ENCODE data around the gene SMOC1. TPM values are rescaled to one million over a fixed set of nuclear protein-coding genes. Genes with fewer than 3 reads are reported as not detected.
A peak's percentile ranks its signal among the peaks of the same experiment; 100 is the strongest.

The SMOC1 gene
- total RNA-seq, 1 donor from 2014 or later = 0.22 TPM

DNA sequence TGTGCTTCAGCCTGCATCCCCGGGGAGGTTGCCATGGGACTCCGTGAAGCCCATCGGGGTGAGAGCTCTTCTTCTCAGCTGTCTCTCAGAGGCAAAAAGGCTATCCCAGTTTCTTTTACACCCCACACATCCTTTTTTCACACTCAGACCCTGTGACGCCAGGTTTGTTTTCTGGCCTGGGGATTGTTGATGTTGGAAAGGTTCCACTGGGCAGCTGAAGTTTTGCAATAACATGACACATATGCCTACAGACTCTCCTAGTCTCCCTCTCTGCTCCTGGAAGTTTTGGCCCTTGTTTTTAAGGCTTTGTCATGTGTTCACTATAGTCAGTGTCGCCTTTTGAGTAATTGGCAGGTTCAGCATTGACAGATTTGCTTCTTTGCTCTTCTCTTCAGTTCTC, 118.6 kb downstream of the SMOC1 start:
- intact Hi-C loops (cut with DNase I) = no loop called here
- no peak for DNase-seq (ENCODE audit: low spot score)

DNA sequence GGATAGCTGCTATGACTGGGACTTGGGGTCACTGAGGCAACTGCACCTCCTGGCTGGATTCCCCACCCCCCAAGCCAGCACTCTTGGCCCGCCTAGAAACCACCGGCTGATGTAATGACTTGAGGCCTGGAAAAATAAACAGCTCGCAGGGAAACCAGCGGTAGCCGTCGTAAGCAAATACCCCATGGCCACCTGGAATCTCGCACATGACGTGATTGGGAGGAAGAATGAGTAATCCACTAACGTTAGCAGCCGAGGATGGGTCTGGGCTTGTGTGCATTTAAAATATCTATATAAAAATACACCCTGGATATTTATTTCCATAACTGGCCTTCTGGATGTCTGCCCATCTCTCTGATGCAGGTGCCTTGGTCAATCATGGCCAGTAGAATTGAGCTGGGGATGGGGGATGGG, 120.1 kb downstream of the SMOC1 start:
- no peak for DNase-seq (ENCODE audit: low spot score)
- intact Hi-C loops (cut with DNase I) = no loop called here

DNA sequence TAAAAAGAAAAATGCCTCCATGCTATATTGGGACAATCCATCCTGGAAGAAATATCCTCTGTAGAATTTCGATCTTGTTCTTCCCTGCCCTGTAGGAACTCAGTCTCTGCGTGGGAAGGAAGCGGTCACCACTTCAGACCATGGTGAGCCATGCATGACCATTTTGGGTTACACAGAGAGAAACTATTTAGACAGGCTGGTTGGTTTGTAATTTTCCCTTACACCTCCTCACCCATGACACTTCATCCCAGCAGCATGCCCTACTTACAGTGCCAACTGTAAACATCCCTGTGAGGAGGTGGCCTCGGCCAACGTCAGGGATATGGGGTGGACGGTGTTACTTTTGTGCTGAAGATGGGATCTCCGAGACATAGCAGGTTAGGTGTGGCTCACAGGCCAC, 121.4 kb downstream of the SMOC1 start:
- intact Hi-C loops (cut with DNase I) = no loop called here
- DNase-seq (ENCODE audit: low spot score) = no peak

DNA sequence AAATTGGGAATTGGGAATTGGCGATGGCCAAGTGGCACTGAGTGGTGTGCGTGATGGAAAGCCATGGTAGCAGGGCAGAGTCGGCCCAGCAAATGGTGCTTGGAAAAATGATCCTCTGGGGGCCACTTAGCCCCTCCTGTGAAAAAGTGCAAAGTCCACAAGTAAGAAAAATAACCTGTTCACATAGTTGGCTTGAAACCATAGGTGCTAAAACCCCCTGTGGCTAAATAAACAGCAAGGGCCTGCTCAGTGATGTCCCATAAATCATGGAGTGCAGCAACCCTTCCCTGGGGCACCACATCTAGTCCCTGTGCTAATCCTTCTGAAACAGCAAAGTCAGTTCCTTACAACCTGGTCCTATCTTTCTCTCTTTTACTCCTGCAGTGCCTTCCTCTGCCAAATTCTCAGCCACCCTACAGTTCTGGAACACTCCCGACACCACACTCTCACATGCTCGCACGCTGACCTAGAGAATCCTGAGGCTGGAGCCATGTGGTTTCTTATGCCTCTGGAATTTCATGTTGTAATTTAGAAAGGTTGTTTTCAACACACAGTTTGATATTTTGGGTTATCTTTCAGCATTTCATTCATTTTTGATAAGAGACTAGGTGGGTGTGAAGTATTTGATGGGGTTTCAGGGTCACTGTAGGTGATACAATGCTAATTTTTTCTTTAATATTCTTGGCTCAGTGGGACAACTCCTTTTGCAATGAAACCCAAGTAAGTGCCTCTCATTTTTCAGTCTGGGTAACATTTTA, 123.6 kb downstream of the SMOC1 start:
- intact Hi-C loops (cut with DNase I) = no loop called here
- DNase-seq (ENCODE audit: low spot score) = no peak

DNA sequence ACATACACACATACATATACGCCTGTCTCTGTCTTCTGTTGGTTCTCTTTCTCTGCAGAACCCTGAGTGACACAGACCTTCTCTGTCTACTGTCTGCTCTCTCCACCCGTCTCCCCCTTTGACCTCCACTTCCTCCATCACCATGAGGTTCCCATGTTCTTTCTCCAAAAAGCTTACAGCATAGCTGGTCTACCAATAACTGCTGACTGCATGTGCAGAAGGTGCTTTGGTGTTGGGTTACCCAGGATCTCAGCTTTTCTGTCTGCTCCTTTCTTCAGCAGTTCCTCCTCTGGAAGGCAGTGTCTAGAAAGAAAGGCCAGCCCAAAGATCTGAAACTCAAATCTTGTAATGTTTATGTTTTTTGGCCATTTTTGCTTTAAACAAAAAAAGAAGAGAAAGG, 125.6 kb downstream of the SMOC1 start:
- intact Hi-C loops (cut with DNase I) = no loop called here
- no peak for DNase-seq (ENCODE audit: low spot score)

DNA sequence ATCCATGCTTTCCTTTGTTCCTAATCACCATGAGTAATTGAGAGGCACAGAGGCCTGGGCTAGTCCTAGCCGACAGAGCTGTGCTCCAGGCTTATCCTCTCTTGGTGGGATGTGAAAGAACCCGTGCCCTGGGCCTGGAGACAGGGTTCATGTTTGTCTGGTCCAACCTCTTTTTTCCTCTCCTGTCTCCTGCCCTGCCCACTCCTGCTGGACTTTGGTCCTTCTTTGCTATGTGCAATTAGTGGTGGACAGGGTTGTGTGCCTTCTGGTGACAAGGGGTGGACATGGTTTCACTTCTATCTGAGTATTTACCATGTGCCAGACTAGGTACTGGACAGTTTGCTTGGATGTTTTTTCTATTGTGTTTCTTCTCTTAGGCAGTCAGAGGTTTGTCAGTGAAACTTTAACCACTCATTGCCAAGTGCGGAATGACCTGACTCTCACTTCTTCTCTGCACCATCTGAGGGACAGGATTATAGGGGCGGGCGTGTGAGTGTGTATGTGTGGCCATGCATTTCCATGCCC, 126.1 kb downstream of the SMOC1 start:
- no peak for DNase-seq (ENCODE audit: low spot score)
- intact Hi-C loops (cut with DNase I) = no loop called here

DNA sequence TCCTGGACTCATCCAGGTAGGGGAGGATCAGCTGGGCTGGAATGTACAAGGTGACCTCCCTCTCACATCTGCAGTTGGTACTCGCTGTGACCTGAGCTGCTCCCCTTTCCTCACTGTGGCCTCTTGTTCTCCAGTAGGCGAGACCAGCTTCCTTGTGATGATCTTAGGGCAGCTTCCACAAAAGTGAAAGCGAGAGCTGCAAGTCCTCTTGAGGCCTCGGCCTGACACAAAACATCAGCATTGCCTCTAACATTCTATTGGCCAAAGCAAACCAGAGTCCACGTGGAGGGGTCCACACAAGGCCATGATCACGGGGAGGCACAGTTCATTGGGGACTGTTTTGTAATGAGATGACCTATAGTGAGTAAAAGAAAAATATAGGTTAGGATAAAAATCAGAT, 127.5 kb downstream of the SMOC1 start:
- DNase-seq (ENCODE audit: low spot score) = peak; percentile 22
- intact Hi-C loops (cut with DNase I) = no loop called here

DNA sequence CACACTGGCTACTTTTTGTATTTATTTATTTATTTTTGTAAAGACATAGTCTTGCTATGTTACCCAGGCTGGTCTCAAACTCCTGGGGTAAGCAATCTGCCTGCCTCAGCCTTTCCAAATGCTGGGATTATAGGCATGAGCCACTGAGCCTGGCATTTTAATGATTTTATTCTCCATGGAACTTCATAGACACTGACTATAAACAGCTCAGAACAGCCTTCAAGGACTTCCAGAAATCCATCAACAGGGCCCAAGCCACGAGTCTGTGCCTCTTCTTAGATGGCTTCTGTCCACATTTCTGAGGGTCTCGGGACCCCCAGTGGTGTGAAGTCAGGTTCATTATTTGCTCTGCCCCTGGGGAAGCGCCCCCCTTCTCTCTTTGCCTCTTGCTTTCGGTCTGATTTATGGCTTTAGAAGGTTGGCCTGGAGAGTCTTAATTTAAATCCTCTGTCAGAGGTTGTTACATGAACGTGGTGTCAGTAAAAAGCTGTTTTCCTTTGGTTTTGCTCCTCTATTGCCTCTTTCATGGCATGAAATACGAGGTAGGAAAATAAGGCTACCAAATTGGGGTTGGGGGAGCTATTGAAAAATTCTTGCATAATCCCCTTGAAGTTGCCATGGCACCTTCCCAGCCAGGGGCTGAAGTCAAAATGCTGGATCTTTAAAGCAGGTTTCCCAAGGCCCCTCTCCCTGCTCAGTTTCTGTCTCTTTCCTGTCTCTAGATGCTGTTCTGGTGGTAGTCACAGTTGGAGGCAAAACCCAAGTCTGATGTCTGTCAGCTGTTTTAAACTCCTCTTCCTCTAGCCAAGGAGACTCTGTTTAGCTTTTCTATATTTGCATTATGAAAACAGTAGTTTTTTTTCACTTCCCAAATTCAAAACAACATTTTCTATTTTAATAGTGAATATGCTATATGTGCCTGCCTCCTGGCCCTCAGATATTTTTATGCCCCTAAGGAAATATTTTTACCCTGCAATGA, 129.4 kb downstream of the SMOC1 start:
- intact Hi-C loops (cut with DNase I) = no loop called here
- no peak for DNase-seq (ENCODE audit: low spot score)

DNA sequence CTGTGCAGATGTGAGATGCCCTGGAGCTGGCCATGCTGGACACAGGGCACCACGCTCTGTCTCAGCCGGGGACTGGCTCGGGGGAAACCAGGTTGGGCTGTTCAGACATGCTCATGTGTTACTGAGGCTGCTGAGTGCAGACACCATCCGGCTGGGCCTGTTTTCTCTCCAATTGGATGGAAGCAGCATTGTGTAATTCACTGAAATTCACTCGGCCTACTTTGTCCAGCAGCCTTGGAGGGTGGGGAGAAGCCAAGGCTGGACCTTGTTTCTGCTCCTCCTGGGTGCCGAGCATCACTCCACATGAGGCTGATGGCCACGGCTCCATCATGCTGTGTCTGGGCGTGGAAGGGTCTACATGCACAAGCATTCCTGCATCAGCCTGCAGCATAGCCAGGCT, 130.7 kb downstream of the SMOC1 start:
- DNase-seq (ENCODE audit: low spot score) = peak; percentile 58

DNA sequence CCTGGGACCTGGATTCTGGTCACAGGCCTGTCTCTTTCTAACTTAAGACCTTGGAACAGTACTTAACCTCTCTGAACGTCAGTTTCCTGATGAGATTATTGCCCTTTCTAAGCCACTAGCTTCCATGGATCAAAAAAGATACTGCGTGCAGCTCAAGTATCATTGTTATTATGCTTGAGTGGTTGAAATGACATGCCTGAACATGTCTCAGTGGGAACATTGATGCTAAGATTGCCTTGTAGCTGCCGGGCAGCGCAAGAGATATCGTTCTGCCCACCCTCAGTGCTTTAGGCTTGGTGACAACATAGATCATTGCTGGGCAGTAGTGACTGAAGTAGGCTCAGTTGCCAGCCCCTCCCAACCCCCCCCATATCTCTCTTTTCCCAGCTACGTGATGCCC, 131.9 kb downstream of the SMOC1 start:
- DNase-seq (ENCODE audit: low spot score) = no peak
- intact Hi-C loops (cut with DNase I) = no loop called here

More for the DNA sequence above, 130.7 kb downstream of the SMOC1 start:
- intact Hi-C loops (cut with DNase I) = no loop called here

DNA sequence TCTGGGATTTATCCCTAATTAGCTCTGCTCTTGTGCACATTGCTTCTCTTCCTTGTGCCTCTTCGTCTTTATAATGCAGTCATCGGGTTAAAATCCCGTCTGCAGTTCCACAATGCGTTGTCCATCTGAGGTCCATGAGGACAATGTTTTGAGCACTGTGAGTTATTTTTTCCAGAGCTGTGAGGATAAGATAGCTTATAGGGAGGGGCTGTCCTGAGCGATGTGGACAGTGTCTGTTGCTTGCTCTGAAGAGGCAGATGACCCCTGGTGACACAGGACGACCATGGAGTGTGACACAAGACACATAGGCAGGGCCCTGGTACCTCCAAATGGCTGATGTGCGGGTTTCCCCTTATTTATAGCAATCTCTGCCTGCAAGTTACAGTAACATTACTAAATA, 132.5 kb downstream of the SMOC1 start:
- no peak for DNase-seq (ENCODE audit: low spot score)
- intact Hi-C loops (cut with DNase I) = no loop called here

DNA sequence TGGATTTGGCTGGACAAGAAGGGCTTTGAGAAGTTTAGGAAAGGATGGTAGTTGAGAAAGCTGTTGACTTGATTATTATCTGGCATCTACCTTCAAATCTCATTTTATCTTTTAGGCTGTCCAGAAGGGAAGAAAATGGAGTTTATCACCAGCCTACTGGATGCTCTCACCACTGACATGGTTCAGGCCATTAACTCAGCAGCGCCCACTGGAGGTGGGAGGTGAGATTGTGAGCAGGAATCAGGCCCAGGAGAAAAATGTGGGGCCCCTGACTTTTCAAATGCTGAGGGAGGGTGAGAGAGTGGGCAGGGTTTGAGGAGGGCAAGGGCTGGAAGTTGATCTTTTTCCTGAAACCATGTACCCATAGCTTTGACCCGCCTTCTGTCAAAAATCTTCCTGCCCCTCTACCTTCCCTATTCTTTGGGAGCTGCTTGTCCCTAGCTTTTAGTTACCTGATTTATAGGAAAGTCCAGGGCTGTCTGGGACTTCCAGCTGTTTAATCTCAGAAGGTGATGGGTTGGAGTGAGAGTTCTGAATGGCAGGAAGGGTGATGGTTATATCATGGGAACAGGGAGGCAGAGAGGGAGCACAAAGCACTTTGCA, 134.2 kb downstream of the SMOC1 start:
- DNase-seq (ENCODE audit: low spot score) = peak; percentile 59
- intact Hi-C loops (cut with DNase I) = no loop called here

DNA sequence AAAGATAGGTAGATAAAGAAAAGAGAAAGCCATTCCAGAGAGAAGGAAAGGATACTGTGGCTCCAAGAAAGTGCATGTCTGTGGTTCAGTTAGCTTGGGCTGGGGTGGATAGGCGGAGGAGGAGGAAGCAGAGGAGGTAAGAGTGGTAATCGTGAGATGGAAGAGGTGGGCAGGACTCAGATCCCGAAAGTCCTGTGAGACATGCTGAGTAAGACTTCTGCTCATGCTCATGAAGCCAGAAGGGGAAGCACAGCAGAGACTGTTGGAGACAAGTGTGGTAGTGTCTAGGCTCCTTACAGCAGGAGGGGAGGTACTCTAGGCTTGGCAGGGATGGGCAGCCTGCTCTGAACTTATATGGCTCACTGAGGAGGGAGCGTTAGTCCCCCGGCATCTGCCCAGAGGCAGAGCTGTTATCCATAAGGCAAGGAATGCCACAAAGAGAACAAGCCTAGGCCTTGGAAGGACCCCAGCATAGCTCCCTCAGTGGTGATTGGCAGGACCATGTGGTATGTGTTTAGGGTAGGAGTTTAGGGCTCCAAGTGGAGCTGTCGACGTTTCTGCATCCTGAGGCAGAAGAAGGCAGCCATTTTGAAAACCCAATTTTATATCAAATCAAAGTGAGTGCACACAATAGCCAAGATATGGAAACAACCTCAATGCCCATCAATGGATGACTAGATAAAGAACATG, 135.3 kb downstream of the SMOC1 start:
- intact Hi-C loops (cut with DNase I) = no loop called here
- no peak for DNase-seq (ENCODE audit: low spot score)

DNA sequence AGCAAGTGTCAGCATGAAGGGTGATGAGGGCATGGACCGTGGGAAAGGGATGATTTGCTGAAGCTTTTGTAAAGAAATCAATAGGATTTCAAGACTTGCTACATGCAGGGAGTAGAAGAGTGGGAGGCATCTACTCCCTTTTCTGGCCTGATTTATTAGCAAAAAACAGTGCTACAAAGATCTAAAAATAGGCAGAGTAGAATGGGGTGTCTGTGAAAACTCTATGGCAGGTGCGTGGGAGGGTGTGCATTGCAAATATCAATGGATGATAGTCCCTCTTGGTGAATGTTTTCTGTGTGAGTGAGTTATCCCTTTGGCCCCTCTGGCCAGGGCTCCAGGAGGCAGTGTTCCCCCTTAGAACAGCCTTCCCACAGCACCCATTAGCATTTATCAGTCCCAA, 139.0 kb downstream of the SMOC1 start:
- intact Hi-C loops (cut with DNase I) = no loop called here
- no peak for DNase-seq (ENCODE audit: low spot score)

DNA sequence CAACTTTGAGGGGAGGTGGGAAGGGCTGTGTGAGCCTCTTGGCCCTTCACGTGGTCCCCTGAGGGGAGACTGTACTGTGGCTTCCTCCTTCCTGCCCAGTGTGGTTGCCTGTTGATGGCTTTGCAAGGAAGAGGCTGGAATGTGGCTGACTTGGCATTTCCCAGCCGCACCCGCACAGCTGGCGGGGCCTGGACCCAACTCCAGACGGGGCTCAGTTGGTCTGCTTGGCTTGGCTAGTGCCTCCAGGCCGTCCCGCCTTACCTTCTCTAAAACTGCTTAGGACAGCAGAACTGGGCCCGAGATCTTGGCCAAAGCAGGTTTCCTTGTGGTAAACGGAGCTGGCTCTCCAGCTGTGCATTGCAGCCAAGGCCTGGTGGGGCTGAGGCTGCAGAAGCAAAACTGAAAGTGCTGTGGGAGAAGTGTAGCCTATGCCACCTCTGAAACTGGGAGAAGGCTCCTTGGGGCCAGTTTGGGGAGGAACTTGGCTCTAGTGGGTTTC, 139.5 kb downstream of the SMOC1 start:
- intact Hi-C loops (cut with DNase I) = no loop called here
- DNase-seq (ENCODE audit: low spot score) = peak; percentile 71

DNA sequence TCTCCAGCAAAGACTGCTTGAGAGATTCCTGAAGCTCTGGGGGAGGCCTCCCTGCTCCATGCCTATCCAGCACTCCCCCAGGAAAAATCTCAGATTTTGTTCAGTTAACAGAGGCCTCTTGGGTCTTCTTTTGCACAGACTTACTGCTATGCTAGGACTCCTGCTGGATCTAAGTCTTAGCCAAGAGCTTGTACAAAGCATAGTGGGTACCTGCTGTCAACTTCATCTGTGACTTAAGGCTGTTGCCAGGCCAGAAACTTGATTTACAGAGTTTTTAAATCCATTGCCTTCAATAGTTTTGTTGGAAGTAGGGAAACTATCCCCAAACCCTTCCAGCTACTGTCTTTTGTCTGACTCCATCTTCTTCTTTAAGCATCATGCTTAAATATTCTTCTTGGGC, 140.5 kb downstream of the SMOC1 start:
- intact Hi-C loops (cut with DNase I) = loop anchor here (10.0 kb wide), 1 partner anchor 435 kb away; no protein-coding TSS in a partner anchor
- DNase-seq (ENCODE audit: low spot score) = no peak

DNA sequence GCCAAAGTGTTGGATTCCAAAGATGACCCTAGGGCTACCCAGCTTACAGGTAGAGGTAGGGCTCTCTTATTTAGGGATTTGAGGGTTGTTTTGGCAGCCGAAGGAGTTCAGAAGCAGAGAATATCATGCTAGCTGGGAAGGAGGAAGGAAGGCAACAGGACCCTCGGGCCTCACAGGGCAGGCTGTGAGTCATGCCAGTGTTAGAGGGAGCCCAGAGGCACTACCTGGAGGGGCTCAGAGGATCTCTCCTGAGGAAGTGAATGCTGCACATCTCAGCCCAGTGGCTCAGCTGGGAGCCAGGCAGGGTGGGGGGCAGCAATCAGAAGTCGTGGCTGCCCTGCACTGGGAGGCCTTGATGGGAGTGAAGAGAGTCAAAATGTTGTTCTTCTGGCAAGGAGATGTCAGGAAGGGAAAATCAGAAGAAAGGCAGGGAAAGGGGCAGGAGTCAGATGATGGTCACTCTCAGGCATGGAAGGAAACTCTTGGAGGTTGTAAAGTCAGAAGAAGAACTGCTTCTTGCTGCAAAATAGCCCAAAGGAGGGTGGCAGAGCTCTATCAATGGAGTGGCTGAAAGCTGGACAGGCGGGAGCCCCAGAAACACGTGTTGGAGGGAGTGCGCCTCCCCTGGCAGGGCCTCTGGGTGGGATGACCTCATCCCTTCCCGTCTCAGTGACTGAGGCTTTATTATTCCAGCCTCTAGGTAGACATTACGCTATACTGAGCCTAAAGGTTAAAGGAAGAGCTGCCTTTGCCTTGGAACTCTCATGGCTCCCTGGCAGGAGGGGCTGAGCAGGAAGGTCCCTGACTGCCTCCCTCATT, 141.3 kb downstream of the SMOC1 start:
- peak; percentile 44 for DNase-seq (ENCODE audit: low spot score)
- intact Hi-C loops (cut with DNase I) = loop anchor here (10.0 kb wide), 1 partner anchor 436 kb away; no protein-coding TSS in a partner anchor

DNA sequence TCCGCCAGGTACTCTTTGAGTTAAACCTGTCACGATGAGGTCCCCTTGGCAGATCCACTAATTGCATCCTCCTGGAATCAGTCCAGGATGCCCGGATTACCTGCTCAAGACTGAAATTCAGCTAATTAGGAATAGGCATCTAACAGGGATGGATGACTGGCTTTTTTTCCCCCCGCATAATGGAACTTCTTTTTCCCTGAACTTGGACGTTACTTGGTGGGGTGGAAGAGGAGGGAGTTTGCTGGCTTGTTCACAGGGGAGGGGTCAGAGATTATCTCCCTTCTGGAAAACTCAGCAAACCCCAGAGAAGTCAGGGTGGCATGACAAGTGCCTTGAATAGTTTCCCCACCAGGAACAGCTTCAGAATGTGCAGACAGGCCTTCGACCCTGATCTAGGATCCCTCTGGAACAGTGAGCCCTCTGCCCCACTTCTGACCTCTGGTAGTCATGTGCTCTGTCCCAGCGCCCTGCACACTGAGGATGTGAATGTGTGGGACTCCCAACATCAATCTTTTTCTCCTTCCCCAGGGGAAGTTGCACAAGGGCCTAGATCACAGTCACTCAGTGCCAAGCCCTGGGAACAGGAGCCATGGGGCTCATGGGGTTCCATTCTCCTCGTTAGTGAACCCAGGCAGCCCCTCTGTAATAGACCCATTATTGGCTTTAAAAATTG, 142.5 kb downstream of the SMOC1 start:
- intact Hi-C loops (cut with DNase I) = loop anchor here (10.0 kb wide), 1 partner anchor 437 kb away; no protein-coding TSS in a partner anchor
- DNase-seq (ENCODE audit: low spot score) = peak; percentile 57

Measured in cardiac septum (tissue), 1 donor.